Stimulated activated CD8-positive, alpha-beta memory T cell treated with anti-CD3 and anti-CD28 coated beads, Interleukin-4, amount 100 ng/mL, for 1 hour (primary cell): ENCODE measurements around the gene EPAS1.
A peak's percentile ranks its signal among the peaks of the same experiment; 100 is the strongest.

Experiments
- DNase-seq, 2 donors: peaks; one replicate each; pipeline ENCODE4 v3.0.0-alpha.2; 2020; ENCODE audit warnings: low read depth in 2 of 2, low spot score in 1 of 2

Gene EPAS1

DNA sequence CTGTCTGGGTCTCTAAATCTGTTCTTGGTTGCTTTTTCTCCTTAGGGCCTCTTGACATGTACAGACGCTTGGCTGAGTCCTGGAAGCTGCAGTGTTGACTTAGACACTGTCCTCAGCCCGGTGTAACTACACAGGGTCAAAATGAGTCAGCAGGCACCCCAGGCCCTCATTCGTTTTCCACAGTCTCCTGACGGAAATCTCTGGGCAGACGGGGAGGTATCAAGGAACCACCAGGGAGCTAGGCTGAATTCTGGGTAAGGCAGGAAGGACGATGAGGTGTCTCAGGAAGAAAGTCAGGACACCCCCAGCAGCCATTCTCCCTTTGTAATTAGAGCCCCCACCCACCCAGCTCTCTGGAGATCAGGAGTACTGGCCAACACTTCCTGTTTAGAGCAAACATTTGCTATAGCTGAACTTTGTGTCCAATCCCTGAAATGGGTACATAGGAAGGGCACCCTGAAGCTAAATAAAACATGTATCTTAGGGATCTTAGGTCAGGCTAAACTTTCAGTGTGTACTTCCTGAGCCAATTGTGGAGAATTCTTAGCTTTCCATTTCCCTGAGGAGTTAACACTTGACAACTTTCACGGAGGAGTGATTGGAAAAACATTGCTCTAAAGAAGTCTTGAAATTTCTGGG is 23.9 kb upstream of the EPAS1 start:
- DNase-seq, result no peak

DNA sequence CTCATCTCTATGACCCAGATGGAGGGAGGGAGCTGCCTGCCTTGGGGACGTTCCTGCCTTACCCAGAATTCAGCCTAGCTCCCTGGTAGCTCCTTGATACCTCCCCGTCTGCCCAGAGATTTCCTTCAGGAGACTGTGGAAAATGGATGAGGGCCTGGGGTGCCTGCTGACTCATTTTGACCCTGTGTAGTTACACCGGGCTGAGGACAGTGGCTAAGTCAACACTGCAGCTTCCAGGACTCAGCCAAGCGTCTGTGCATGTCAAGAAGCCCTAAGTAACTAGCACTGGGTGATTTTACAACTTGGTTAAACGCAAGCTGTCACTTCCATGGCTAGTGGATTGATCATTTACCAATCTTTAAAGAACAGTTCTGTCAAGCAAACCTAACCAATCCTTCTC is 23.3 kb upstream of the EPAS1 start:
- DNase-seq, result no peak

DNA sequence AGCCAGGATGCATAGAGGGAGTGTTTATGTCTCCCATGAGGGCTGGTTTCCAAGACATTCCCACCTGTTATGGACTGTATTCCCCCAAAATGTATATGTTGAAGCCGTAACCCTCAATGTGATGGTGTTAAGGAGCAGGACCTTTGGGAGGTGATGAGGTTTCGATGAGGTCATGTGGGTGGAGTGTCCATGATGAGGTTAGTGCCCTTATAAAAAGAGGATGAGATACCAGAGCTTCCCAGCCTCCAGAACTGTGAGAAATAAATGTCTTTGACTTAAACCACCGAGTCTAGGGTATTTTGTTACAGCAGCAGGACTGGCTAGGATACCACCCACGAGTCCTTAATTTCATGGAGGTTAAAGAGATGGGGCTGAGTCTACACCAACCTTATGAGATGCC is 22.6 kb upstream of the EPAS1 start:
- DNase-seq, result no peak

DNA sequence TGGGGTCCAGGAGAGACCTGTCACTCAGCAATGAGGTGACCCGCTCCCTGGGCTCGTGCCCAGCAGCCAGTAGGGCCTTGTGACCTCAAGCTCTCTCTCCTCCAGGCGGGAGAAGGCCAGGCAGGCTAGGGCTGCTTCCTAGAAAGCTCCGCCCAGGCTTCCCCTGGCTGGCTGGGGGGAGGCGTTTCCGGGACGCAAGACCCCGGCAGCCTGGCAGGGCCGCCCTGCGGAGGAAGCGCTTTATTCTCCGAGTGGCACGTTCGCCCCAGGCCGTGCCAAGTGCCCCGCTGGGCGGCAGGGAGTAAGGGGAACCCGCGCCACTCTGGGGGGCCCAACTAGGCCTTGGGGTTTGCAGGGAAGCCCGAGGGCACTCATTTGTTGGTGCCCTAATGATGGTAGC is 21.2 kb upstream of the EPAS1 start:
- no peak for DNase-seq

DNA sequence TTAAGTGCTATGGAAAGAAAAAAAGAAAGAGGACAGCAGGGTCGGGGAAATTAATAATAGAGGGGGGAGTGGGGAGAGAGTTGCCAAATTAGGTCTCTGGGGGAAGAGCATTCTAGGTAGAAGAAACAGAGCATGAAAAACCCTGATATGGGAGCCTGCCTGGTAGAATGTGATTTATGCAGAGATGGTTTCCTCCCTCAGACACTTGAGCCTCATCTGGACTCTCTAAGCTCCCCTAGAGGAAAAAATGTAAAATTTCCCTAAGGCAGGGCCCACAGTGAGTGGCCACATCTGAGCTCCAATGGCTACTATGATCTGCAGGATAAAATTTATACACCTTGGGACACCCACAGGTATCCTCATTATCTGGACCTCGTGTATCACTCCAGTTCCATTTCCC is 20.6 kb upstream of the EPAS1 start:
- no peak for DNase-seq

DNA sequence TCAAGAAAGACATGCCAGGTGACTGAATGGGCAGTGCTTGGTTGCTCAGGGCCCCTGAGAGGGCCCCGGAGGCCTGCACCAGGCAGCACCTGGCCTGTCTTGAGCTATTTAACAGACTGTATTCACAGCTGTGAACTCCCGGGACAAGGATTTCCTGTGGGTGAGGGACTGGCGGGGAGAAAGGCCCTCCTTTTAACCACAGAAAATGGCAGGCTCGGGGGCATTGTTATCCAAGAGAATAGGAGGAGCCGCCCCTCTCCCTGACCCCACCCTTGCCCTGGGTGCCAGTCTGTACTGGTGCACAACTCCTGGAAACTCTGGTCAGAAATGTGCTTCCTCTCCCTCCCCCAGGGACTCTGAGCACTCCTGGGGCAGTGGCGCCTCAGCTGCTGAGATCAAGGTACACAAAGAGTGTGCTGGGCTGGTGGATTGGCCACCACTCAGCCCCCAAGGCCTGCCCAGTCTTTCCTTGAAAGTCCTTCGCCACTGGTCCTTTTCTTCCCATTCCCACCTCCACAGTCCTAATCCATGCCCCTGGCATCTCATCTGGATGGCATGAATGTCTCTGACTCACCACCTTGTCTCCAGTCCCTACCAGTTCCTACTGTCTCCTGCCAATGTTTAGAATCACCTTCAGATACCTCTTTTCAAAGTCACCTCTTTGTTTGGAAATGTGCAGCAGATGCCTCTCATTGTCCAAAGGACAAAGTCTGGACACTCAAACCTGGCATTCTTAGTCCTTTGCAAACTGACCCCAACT is 19.6 kb upstream of the EPAS1 start:
- DNase-seq, result no peak

DNA sequence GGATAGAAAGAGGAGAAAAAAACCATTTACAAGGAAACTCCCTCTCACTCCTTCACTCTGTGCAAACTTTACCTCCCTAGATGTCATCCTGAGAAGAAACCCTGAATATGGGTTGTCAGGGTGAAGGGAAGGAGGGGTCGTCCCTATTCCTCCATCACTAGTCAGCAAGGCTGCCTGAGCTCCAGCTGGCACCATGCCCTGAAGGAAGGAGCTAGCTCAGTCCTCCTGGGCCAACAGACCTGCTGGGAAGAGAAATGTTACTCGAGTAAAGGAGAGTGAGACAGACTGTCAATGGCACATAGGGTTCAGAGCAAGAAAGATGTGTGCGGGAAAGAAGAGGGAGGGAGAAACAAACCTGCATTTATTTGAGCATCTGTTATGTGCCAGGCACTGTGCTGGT is 18.3 kb upstream of the EPAS1 start:
- no peak for DNase-seq

DNA sequence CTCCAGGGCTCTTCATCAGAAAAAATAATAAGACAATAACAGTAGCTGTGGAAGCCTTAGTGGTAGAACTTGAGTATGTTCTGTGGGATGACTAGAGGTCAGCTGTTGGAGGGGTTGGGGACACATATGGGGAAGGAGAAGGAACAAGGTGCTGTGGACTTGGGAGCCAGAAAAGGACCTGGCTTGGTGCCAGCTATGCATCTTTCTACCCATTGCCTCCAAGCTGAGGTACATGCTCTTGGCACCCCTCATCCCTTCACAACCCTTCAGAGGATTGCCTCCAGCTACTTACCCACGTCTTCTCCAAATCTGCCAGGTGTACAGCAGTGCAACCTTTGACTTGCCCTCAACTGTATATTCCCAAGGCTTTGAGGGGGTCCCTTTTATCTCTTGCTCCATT is 15.3 kb upstream of the EPAS1 start:
- no peak for DNase-seq

DNA sequence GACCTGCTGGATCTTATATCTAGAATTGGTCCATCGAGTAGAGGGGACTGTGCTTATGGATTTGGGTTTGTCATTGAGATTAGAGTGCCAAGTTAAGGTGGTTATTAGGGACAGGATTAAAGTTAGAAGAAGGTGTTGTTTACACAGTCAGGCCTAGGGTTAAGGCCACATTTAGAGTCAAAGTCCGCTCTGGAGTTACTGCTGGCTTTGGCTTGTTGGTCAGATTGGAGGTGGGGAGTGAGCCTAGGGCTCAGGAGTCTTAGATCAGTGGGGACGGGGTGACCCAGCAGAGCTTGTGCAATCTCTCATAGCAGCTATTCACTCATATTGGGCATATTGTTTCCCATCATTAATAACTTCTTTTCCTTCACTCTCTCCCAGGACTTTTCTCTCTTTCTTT is 13.5 kb upstream of the EPAS1 start:
- DNase-seq, result no peak

DNA sequence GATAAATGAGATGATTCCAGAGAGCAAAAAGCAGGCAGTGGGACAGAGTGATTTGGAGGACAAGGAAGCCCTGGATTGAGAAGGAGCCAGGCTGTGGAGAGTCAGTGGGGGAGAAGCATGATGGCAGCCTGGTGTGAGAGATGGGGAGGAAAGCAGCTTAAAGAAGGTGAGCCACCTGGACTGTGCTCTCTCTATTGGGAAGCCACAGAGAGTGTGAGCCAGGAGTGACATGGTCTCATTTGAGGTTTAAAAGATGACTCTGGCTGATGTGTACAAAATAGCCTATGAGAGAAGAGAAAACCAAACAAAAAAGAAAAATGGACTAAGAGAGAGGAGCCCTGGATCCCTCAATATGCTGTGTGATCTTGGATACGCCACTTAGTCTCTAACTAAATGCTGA is 12.9 kb upstream of the EPAS1 start:
- DNase-seq, result no peak

DNA sequence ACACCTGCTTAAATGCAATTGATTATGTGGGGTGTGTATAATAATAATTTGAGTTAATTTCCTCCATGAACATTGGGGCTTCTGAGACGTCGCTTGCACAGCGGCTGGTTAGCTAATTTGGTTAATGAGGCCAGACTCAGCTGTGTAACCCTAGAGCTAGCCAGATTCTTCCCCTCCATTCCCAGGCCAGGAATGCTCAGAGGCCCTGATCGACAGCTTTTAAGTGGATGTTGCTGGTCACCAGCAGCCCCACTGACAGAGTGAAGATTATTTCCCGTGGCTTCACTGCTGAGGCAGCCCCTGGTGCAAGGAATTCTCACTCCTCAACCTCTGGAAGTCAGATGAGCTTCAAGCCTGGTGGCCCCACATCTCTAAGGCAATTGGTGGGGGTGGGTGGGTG is 12.4 kb upstream of the EPAS1 start:
- no peak for DNase-seq

DNA sequence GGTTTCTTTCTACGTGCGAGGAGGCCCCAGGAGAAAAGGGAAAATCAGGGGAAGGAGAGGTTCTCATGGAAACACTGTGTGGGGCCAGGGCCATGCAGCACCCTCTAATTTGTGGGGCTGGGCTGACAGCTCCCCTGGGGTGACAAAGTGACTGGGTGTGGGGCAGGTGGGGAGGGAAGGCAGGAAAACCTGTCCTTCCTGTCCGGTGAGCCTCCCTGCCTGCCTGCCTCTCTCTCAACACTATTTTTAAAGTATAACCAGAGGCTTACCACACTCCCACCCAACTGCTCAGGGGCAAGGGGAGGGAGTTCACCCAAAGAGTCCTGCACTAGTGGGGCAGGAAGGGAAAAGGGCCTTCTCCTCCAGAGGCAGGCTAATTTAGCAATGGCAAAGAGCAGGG is 10.5 kb upstream of the EPAS1 start:
- DNase-seq, result no peak

DNA sequence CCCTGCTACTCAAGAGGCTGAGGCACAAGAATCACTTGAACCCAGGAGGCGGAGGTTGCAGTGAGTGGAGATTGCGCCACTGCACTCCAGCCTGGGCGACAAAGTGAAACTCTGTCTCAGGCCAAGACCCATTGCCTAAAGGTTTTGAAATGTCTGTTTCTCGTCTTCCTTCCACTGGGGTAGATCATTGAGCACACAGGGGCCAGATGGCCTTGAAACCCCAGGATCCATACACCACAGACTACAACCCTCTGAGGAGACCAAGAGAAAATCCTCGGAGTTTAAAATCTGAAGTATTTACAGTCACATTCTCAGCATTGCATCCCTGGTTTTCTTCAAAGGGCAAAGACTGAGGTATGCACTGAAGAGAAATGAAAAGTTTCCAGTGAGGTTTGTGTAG is 7.1 kb upstream of the EPAS1 start:
- no peak for DNase-seq

DNA sequence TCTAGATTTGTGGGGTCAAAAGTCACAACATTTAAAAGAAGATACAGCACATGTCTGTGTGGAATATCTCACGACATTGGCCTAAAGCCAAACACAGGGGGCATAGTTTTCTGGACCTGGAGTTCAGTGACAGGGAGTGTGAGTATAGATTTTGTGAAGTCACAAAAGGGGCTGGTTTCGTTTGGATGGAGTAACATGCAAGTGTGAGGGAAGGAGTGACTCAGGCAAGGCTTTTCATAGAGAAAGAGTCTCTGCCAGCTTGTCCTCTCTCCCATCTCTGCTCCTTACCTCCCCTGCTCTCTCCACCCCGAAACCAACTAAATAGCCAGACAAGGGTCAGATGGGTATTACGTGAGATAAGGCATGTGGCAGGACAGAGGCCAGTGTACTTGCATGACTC is 3.7 kb upstream of the EPAS1 start:
- no peak for DNase-seq

DNA sequence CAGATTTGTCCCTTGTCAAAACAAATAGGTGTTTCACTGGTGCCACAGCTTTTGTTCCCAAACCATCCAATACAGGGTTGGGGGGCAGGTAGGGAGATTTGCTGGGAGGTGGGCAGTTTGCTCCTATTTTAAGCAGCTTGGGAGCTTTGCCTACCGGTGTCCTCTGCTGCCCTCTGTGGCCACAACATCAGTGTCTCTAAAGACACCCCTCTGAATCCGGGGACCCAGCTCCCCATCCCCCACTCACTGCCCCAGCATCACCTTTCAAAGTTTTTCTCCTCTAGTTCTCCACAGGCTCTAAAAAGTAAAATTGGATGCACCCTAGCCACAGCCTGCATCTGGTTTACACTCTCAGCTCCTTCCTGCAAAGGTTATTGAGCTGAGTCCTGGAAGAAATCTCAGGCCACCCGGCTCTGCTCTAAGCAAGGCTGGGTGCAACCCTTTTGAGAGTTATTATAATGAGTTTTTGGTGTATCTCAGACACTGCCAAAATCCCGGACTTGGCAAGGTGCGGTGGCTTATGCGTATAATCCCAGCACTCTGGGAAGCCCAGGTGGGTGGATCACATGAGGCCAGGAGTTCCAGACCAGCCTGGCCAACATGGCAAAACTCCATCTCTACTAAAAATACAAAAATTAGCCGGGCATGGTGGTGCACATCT is 2.9 kb upstream of the EPAS1 start:
- no peak for DNase-seq

DNA sequence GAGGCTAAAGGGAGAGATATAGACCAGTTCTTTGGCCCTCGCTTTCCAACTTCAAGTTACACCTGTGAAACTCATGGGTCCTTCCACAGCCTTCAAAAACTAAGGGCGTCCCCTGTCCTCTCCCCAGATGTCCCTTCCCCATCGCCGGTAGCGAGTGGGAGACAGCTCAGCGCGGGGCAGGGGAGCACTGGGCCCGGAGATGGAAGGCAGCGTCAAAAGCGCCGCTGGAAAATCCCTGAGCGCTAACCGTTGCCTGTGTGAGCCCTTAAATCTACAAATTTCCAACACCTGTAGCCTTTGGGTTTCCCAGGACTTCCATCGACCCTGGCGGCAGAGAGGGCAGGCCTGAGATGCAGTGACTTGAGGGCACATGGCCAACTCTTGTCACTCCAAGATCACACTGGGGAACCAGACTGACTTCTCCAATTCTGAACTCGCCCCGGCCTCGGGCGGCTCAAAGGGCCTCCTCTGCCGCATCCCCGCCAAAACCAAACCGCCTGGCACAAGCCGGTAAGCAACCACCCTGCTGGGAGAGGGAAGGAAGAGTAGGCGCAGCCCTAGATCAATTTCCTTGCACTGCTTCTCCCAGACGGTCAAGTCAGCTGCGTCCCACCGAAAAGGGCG is 879 bp upstream of the EPAS1 start:
- DNase-seq, result no peak

DNA sequence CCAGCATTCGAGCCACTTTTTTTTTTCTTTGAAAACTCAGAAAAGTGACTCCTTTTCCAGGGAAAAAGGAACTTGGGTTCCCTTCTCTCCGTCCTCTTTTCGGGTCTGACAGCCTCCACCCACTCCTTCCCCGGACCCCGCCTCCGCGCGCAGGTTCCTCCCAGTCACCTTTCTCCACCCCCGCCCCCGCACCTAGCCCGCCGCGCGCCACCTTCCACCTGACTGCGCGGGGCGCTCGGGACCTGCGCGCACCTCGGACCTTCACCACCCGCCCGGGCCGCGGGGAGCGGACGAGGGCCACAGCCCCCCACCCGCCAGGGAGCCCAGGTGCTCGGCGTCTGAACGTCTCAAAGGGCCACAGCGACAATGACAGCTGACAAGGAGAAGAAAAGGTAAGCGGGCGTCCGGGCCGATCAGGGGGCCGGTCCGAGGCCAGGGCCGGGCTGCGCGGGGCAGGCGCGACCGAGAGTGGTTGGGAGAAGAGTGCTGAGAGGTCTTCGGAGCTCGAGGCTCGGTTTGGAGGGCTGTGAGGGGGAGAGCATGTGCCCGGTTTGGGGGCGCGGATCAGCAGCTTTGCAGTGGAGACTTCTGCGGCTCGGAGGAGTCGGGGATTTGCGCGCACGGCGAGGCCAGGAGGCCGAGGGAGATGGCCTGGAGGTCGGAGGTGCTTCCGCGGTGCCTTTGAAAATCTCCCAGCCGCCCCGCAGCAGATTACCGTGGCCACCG is 502 bp downstream of the EPAS1 start:
- DNase-seq, result peak; percentile 46 to 53

DNA sequence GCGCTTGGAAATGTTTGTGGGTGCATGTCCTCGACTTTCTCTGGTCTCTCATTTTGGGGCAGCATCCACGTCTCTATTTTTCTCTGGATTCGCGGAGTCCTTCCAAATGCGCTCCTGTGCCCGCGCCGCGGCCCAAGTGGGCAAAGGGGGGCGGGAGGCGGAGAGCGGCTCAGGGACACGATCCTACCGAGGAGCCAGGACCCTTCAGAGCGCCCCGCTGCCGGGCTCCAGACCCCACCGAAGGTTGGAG is 990 bp downstream of the EPAS1 start:
- no peak for DNase-seq

DNA sequence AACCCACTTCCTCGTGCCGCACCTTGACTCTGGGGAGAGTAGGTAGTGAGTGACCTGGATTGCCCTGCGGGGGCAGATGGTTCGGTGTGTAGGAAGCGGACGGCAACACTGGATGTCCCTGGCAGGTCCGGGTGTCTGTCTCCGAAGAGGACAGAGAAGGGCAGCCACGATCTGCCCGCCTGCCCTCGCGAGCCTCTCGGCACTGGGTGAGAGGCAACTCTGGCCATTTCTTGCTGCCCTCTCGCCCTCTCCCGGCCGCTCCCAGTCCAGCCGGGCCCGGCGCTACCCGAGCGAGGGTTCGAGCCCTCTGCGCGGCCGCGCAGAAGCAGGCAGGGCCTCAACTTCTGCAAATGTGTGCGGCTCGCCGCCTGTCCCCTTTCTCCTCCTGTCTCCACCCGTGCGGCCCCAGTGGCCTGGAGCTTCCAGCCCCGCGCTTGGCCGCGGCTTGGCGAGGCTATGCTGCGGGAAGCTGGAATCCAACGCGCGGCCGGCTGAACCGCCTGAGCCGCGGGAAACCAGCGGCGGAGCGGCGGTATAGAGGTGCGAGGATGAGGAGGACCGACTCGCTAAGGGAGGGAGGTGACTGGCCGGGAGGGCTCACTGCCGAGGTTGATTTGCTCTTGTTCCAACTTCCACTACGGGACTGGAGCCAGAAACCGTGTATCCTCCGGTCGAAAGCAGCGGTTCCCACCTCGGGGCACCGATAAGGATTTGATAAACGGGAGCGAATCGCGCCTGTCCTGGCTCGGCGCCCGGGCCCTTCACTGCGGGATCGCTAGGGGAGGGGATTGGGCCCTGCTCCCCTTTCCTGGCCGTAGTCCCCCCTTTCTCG is 1.5 kb downstream of the EPAS1 start:
- DNase-seq, result no peak

DNA sequence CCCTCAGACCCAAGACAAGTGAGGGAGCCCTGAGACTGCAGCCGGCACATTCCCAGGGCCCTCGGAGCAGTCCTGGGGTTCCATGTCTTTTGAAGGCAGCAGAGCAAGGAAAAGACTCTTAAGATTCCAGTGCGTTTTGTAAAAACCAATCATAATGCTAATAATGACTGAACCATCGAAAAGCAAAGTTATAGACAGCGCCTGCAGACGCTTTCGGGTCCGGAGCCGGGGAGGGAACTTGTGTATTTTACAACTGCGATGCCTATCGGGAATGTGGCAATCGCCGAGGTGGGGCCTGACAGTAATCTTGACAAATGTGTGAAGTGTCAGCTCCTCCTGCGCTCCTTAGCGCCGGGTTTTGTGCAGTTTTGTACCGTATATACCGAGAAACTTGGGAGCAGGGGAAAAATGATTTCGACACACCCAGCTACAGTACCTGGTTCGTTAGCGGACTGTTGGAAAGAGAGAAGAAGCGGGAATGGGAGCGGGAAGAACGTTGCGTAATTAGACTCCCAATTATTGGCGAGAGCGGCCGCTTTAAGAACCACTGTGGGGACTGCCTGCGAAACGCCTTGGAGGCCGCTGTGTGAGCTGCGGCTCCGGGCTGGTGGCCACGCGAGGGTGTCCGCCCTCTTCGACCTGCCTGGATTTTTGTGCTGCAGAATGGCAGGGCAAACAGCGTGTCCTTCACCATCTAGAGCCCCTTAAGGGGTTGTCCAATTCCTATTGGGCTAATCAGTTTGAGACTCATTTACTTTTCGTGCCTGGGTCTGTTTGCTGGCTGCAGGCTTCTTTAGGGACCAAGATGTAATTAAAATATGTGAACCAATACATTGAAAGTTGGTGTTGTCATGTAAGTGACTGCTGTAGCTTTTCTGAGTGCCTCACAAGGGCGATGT is 2.4 kb downstream of the EPAS1 start:
- DNase-seq, result no peak
